GM21576 (cell line): ENCODE data around the gene CCDC3.

Experiments used
- ATAC-seq: cut with Tn5 transposase; IDR thresholded peaks from one replicate; pipeline ENCODE4 v1.9.1; 2021; ENCODE audit warnings: mild to moderate bottlenecking, moderate library complexity; ENCODE audit not compliant: unreplicated experiment

CCDC3 gene

DNA sequence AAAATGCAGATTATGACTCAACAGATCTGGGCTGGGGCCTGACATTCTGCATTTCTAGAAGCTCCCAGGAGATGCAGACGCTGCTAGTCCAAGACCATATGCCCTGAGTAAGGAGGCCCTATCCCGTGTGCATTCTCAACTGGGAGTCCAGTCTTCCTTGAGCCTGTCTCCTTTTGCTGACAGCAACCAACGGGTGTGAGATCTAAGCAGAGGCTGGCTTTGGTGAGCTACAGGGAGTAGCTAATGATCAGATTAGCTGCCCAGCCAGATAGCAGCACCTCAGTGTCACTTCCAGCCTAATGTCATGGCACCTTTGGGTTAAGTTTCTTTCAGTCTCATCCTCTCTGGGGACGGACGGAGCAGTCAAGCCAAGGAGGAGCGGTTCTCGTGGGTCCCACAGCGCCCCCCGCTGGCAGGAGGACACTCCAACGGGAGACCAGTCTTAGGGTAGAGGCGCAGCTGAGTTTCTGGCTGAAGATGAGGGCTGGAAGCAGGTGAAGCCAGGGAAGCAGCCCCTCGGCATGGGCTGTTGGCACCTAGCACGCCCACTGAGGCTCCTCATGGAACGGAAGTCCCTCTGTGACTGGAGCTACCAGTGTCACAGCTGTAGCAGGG, 154.0 kb downstream of the CCDC3 start:
- ATAC-seq, result no peak

DNA sequence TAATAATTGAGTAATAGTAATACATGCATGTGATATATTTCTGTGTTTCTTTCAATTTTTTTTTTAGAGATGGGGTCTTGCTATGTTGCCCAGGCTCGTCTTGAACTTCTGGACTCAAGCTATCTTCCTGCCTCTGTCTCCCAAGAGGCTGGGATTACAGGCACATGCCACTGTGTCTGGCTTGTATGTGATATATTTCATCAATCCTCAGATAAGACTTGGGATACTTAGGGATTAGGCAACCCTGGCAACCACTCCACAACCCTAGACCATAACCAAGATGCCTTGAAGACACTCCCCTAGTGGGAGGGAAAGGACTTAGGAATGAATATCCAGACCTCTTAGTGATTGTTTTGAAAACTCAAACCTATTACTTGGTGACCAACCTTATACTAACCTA, 154.8 kb downstream of the CCDC3 start:
- no peak for ATAC-seq
